IPS-20b (cell line): Measurements from ENCODE around the gene MAGI1.
A peak's percentile ranks its signal among the peaks of the same experiment; 100 is the strongest.
"Not testable (repeated sequence)": the region's sequence is repeated elsewhere in the genome, so short reads cannot be mapped to it uniquely, and the experiment has no call there.

Experiments used
- H3K27ac ChIP-seq: one replicate; pipeline ENCODE4 v1.5.1; 2013; ENCODE audit warnings: low read length
- H3K27me3 ChIP-seq: 2 replicates; pipeline ENCODE4 v1.6.1; 2013; ENCODE audit warnings: mild to moderate bottlenecking, low read length, inconsistent platforms; ENCODE audit not compliant: insufficient read depth
- H3K36me3 ChIP-seq: 2 replicates; pipeline ENCODE4 v1.6.1; 2013; ENCODE audit warnings: low read depth, mild to moderate bottlenecking, inconsistent platforms, low read length, moderate library complexity; ENCODE audit not compliant: insufficient read depth
- H3K4me1 ChIP-seq: 2 replicates; pipeline ENCODE4 v1.6.1; 2013; ENCODE audit warnings: mild to moderate bottlenecking, control low read depth, inconsistent platforms, low read length, moderate library complexity; ENCODE audit not compliant: insufficient read depth
- H3K4me3 ChIP-seq: 2 replicates; pipeline ENCODE4 v1.5.1; 2013; ENCODE audit warnings: mild to moderate bottlenecking, low read length, inconsistent platforms
- H3K9ac ChIP-seq: 2 replicates; pipeline ENCODE4 v1.6.1; 2013; ENCODE audit warnings: low read depth, mild to moderate bottlenecking, inconsistent platforms, low read length, moderate library complexity
- H3K9me3 ChIP-seq: 2 replicates; pipeline ENCODE4 v1.6.1; 2013; ENCODE audit warnings: mild to moderate bottlenecking, low read depth, low read length, inconsistent platforms; ENCODE audit not compliant: insufficient read depth

The MAGI1 gene

DNA sequence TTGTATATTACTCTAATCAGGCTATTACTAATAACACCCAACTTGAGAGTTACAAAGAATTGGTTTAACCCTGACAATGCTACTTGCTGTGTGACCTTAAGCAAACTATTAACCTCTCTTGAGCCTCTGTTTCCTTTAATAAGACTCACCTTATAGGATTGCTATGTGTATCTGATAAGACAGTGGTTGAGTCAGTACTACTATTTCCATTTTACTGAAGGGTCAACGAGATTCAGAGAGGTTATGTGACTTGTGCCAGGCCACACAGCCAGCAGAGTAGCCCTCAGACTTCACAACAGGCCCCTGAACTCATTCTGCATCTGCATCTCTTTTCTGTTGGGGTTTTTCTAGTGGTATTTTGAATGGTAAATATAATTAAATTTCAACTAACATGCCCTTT is 420.1 kb downstream of the MAGI1 start:
- Histone ChIP-seq H3K27me3 (no peaks in the 10 kb centered on the region), H3K27ac (no peak overlapping the region), H3K9me3 (no peaks in the 10 kb centered on the region), H3K4me1 (peaks cover 15% of the 10 kb centered on the region), H3K4me3 (no peak overlapping the region), H3K9ac (no peak overlapping the region), H3K36me3 (no peaks in the 10 kb centered on the region)

DNA sequence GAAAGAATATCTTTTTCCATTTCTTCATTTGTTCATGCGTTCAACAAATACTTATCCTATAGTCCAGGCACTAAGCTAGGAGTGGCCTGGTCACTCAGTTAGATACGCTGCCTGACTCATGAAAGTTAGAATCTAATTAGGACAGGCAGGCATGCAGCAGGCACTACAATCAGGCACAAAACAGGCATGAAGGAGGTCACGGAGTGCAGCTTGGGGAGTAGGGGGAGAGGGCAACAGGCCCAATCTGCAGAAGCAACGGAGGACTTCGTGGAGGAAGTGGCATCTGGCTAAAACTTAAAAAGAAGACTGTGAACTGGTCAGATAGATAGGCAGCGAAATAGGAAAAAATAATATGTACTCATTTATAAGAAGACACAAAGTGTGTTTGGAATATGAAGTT is 420.9 kb downstream of the MAGI1 start:
- peaks cover 15% of the 10 kb centered on the region for H3K4me1 ChIP-seq

DNA sequence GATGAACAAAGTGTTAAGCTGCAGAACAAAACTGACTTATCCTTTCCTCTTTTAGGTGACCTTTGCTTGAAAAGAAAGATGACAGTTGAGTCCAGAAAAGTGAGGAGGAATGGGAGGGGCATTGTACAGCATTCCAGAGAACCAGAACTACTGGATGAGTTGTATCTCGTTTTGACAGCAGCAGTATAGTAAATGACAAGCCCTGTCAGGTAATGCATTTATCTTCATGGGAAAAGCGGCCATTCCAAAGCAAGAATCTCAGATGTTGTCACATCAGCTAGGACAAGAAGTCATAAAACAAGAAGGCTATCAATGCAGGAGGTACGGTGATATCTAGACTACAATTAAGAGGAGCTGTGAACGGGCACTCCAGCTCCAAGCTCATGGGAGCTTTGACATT is 421.5 kb downstream of the MAGI1 start:
- no peaks in the 10 kb centered on the region for H3K36me3 ChIP-seq
- no peak overlapping the region for H3K4me3 ChIP-seq
- H3K9me3 ChIP-seq, result no peaks in the 10 kb centered on the region
- H3K9ac ChIP-seq, result no peak overlapping the region
- H3K27me3 ChIP-seq, result no peaks in the 10 kb centered on the region
- H3K4me1 ChIP-seq, result peaks cover 15% of the 10 kb centered on the region
- no peak overlapping the region for H3K27ac ChIP-seq

More for the DNA sequence above, 420.9 kb downstream of the MAGI1 start:
- no peaks in the 10 kb centered on the region for H3K27me3 ChIP-seq
- H3K9ac ChIP-seq, result no peak overlapping the region
- no peaks in the 10 kb centered on the region for H3K36me3 ChIP-seq
- no peaks in the 10 kb centered on the region for H3K9me3 ChIP-seq
- H3K27ac ChIP-seq, result no peak overlapping the region
- H3K4me3 ChIP-seq, result no peak overlapping the region

DNA sequence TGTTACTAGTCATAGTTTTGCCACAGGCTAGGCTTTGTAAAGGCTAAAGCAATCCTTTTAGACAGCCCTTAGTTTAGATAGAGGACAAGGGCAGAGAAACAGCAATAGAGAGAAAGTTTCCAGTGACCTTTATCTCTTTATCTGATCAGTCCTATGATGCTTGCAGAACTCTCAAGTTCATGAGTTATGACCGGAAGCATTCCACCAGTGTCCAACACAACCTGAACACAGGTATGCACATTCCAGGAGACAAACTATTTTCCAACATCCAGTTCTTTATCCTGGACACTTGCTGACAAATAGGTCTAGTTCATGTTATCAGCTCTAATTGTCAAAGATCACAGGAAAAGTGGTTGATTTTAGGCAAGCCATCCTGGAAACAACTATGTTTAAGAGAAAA is 422.2 kb downstream of the MAGI1 start:
- H3K9me3 ChIP-seq, result no peaks in the 10 kb centered on the region
- H3K4me1 ChIP-seq, result peaks cover 15% of the 10 kb centered on the region
- no peak overlapping the region for H3K27ac ChIP-seq
- H3K27me3 ChIP-seq, result no peaks in the 10 kb centered on the region
- no peaks in the 10 kb centered on the region for H3K36me3 ChIP-seq
- H3K4me3 ChIP-seq, result no peak overlapping the region
- no peak overlapping the region for H3K9ac ChIP-seq

DNA sequence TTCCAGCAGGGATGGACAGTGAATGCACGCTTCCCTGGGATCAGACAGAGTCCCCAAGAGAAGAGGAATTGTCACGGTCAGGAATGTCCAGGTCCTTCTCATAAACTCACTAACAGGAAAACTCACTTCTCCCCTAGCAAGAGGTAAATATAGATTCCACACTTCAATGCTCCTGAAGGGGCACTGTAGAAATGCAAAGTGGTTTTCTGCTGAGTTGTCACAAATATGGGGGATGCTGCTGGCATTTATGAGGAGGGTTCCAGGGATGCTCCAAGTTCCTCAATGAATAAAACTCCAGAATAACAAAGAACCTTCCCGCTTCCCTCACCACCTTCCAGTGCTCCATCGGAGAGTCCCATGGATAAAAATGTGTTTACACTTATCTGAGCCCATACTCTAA is 423.4 kb downstream of the MAGI1 start:
- H3K9me3 ChIP-seq, result no peaks in the 10 kb centered on the region
- no peak overlapping the region for H3K9ac ChIP-seq
- H3K4me1 ChIP-seq, result peaks cover 15% of the 10 kb centered on the region
- H3K27ac ChIP-seq, result no peak overlapping the region
- no peaks in the 10 kb centered on the region for H3K27me3 ChIP-seq
- H3K36me3 ChIP-seq, result no peaks in the 10 kb centered on the region
- no peak overlapping the region for H3K4me3 ChIP-seq

DNA sequence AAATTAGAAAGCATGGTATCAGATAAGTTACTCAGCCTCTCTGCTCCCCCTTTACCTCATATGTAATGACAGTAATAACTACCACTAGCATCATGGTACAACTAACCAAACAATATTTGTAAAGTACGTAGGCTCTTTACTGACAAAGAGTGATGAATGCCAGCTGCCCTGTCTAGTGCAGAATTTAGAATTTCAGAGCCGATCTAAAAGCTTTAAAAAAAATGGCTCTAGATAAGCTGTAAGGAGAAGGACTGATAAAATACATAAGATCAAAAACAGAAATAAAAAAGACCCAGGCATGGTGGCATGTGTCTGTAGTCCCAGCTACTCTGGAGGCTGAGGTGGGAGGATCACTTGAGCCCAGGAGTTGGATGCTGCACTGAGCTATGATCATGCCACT is 424.1 kb downstream of the MAGI1 start:
- no peaks in the 10 kb centered on the region for H3K36me3 ChIP-seq
- H3K9me3 ChIP-seq, result no peaks in the 10 kb centered on the region
- no peak overlapping the region for H3K4me3 ChIP-seq
- peaks cover 9% of the 10 kb centered on the region for H3K4me1 ChIP-seq
- no peak overlapping the region for H3K9ac ChIP-seq
- H3K27me3 ChIP-seq, result no peaks in the 10 kb centered on the region
- H3K27ac ChIP-seq, result no peak overlapping the region

DNA sequence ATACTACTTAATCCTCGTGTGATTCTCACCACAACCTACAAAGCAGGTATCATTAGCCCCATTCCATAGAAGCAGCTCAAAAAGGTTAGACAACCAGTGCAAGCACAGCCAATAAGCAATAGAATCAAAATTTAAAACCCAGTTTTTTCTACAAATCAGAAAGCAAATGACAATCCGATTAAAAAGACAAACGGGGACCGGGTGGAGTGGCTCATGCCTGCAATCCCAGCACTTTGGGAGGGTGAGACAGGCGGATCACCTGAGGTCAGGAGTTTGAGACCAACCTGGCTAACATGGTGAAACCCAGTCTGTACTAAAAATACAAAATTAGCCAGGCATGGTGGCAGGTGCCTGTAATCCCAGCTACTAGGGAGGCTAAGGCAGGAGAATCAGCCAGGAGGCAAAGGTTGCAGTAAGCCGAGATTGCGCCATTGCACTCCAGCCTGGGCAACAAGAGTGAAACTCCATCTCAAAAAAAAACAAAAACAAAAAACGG is 430.7 kb downstream of the MAGI1 start:
- H3K27me3 ChIP-seq, H3K4me3 ChIP-seq, H3K27ac ChIP-seq, H3K9ac ChIP-seq, H3K4me1 ChIP-seq, H3K36me3 ChIP-seq, H3K9me3 ChIP-seq: not testable (repeated sequence)

DNA sequence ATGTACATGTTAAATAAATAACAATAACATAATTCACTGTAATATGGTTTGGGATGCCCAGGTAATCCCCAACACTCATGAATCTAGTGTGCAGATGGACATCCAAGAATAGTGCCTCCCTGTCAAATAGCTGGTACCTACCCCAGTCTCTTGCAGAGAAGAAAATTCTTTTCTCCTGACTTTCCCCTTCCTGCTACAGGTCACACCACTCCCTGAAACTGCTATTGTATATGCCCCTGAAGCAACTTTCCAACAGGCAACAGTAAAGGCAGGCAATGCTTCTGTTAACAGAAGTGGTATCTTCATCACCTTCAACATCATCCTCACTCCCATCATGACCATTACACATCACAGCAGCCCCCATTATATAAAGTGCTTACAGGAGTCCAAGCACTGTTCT is 431.6 kb downstream of the MAGI1 start:
- H3K9me3 ChIP-seq, result no peaks in the 10 kb centered on the region
- H3K4me3 ChIP-seq, result no peak overlapping the region
- no peak overlapping the region for H3K9ac ChIP-seq
- H3K4me1 ChIP-seq, result peaks cover 10% of the 10 kb centered on the region; the same call in 1 of the 2 replicates
- no peaks in the 10 kb centered on the region for H3K27me3 ChIP-seq
- H3K27ac ChIP-seq, result no peak overlapping the region
- no peaks in the 10 kb centered on the region for H3K36me3 ChIP-seq

DNA sequence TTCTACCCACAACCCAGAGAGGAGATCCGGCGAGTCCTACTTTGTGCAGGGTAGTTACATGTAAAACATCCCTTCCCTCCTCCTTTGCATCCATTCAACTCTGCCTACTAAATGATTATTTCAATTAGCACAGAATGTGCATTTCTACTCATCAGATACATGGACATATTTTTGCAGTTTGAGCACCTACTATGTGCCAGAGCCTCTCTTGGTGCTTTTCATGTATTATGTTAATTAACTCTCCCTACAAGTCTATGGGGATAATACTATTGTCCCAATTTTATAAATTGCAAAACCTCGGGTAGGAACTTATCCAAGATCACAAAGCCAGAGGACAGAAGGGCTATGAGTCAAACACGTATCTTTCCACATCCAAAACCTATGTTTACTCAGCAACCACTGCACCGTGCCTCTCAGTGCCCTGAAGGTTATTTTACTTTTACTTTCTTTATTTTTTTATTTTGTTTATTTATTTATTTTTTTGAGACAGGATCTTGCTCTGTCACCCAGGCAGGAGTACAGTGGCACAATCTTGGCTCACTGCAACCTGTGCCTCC is 432.8 kb downstream of the MAGI1 start:
- Histone ChIP-seq H3K9me3 (no peaks in the 10 kb centered on the region), H3K4me3 (no peak overlapping the region), H3K9ac (no peak overlapping the region), H3K27me3 (no peaks in the 10 kb centered on the region), H3K27ac (no peak overlapping the region), H3K36me3 (no peaks in the 10 kb centered on the region), H3K4me1 (peaks cover 10% of the 10 kb centered on the region; the same call in 1 of the 2 replicates)

DNA sequence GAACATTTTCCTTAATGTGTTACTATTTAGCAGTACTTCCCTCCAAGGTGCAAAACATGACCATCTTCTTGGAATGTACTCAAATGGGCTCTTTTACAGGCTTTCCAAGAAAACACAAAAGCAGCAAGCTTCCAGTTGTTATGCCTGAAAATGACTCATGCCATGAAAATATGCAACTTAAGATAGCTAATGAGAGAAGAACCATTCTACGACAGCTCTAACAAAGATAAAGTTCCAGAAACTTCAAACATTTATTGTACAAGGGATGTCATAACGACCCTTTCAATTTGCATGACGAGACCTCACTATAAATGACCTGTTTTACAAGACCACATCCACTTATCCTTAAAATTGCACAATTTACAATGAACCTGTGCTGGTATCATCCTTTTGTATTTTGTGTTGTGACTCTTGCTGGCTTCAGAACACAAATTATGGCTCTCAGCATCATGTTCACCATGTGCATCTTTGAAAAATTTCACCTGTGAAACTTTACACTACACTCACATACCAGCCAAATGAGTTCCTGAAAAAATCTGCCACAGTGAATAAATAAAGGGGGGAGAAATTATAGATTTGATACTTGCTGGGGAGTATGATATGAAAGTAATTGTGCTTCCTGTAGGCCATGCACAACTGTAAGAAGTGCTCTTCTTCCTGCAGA is 433.7 kb downstream of the MAGI1 start:
- no peaks in the 10 kb centered on the region for H3K27me3 ChIP-seq
- H3K9me3 ChIP-seq, result no peaks in the 10 kb centered on the region
- no peak overlapping the region for H3K9ac ChIP-seq
- H3K4me3 ChIP-seq, result no peak overlapping the region
- peaks cover 10% of the 10 kb centered on the region; the same call in 1 of the 2 replicates for H3K4me1 ChIP-seq
- no peaks in the 10 kb centered on the region for H3K36me3 ChIP-seq
- H3K27ac ChIP-seq, result no peak overlapping the region

DNA sequence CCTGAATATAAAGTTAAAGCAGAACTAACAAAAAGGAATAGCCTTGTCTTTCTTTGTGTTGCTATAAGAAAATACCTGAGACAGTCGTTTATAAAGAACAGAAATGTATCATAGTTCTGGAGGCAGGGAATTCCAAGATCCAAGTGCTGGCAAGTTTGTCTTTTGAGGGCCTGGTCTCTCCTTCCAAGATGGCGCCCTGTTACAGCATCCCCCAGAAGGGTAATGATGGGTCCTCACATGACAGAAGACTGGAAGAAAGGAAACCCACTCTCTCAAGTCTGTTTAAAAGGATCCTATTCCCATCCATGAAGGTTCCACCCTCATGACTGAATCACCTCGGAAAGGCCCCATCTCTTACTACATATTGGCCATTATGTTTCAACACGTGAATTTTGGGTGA is 435.1 kb downstream of the MAGI1 start:
- Histone ChIP-seq H3K4me1 (peaks cover 17% of the 10 kb centered on the region), H3K27ac (no peak overlapping the region), H3K9ac (no peak overlapping the region), H3K36me3 (no peaks in the 10 kb centered on the region), H3K27me3 (peaks cover 10% of the 10 kb centered on the region), H3K9me3 (no peaks in the 10 kb centered on the region), H3K4me3 (no peak overlapping the region)

DNA sequence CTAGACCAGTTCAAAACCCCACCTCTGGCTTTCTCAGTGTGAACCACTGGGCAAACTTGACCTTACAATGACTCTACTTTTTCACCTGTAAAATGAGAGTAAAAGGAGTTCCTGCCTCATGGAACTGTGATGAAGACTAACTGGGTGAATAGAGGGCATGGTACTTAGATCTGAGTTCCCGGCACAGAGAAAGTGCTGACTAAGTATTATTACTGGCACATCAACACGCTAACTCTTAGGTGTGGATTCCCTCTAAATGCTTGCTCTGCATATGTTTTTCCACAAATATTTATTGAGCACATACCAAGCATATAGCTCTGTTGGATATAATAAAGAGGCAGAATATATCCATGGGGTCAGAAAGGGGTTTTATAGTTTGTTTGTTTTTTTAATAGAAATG is 437.8 kb downstream of the MAGI1 start:
- H3K27me3 ChIP-seq, result peaks cover 10% of the 10 kb centered on the region
- peaks cover 29% of the 10 kb centered on the region for H3K4me1 ChIP-seq
- H3K27ac ChIP-seq, result no peak overlapping the region
- peak overlapping the region; percentile 12; the same call in 1 of the 2 replicates for H3K9ac ChIP-seq
- no peaks in the 10 kb centered on the region for H3K9me3 ChIP-seq
- H3K4me3 ChIP-seq, result no peak overlapping the region
- no peaks in the 10 kb centered on the region for H3K36me3 ChIP-seq
